GM23338 (cell line): ENCODE measurements around the gene NT5M. TPM values are rescaled to one million over a fixed set of nuclear protein-coding genes. Genes with fewer than 3 reads are reported as not detected.
"Not testable (repeated sequence)": the region's sequence is repeated elsewhere in the genome, so short reads cannot be mapped to it uniquely, and the experiment has no call there.

Experiments
- ATAC-seq: fragments of 200-7000 bp; cut with Tn5 transposase; 3 replicates; pipeline ENCODE4 v1.9.1; 2020
- DNase-seq: peaks from one replicate; pipeline ENCODE4 v3.0.0-alpha.2; 2015; ENCODE audit warnings: low spot score
- H2AFZ ChIP-seq: fragments of 200-600 bp; sonication (generic); 2 replicates; pipeline ENCODE4 v1.8.0; 2016; ENCODE audit warnings: antibody characterized with exemption, mild to moderate bottlenecking, moderate library complexity
- H3F3A ChIP-seq: fragments of 200-600 bp; sonication (generic); replicated peaks from 2 replicates; pipeline ENCODE4 v1.8.0; 2017; ENCODE audit warnings: antibody characterized with exemption, mixed run types, low read depth
- H3K27ac ChIP-seq: fragments of 200-600 bp; sonication (generic); 2 replicates; pipeline ENCODE4 v1.6.1; 2016; ENCODE audit warnings: low read depth
- H3K27me3 ChIP-seq: fragments of 200-600 bp; sonication (generic); 2 replicates; pipeline ENCODE4 v1.8.0; 2016; ENCODE audit warnings: mild to moderate bottlenecking, mixed run types, moderate library complexity; ENCODE audit not compliant: insufficient read depth
- H3K36me3 ChIP-seq: fragments of 200-600 bp; sonication (generic); 2 replicates; pipeline ENCODE4 v1.8.0; 2016; ENCODE audit warnings: mild to moderate bottlenecking; ENCODE audit not compliant: insufficient read depth
- H3K4me1 ChIP-seq: fragments of 200-600 bp; sonication (generic); 2 replicates; pipeline ENCODE4 v1.8.0; 2016; ENCODE audit warnings: mild to moderate bottlenecking, moderate library complexity; ENCODE audit not compliant: insufficient read depth
- H3K4me2 ChIP-seq: fragments of 200-600 bp; sonication (generic); 2 replicates; pipeline ENCODE4 v1.7.1; 2017; ENCODE audit warnings: mixed run types
- H3K4me3 ChIP-seq: fragments of 200-600 bp; sonication (generic); 2 replicates; pipeline ENCODE4 v1.6.1; 2016; ENCODE audit warnings: mixed run types
- H3K79me2 ChIP-seq: fragments of 200-600 bp; sonication (generic); replicated peaks from 2 replicates; pipeline ENCODE4 v1.8.0; 2017; ENCODE audit warnings: mild to moderate bottlenecking; ENCODE audit not compliant: insufficient read depth
- H3K9me2 ChIP-seq: fragments of 200-600 bp; sonication (generic); 2 replicates; pipeline ENCODE4 v1.8.0; 2017; ENCODE audit not compliant: insufficient read depth
- H4K20me1 ChIP-seq: fragments of 200-600 bp; sonication (generic); replicated peaks from 2 replicates; pipeline ENCODE4 v1.8.0; 2017; ENCODE audit warnings: mild to moderate bottlenecking; ENCODE audit not compliant: insufficient read depth
- H3K27ac Mint-ChIP-seq: 2 replicates; pipeline ENCODE4 v1.8.0; 2020; ENCODE audit warnings: inconsistent platforms, mild to moderate bottlenecking, moderate library complexity, mixed read lengths
- H3K27me3 Mint-ChIP-seq: 3 replicates; pipeline ENCODE4 v1.8.0; 2022; ENCODE audit warnings: low read depth, mild to moderate bottlenecking, moderate library complexity, mixed read lengths, inconsistent platforms; ENCODE audit not compliant: insufficient read depth, poor library complexity
- H3K36me3 Mint-ChIP-seq: 3 replicates; pipeline ENCODE4 v1.8.0; 2021; ENCODE audit warnings: low read depth, mild to moderate bottlenecking, inconsistent platforms, moderate library complexity, mixed read lengths
- H3K4me1 Mint-ChIP-seq: 3 replicates; pipeline ENCODE4 v1.8.0; 2020; ENCODE audit warnings: mild to moderate bottlenecking, inconsistent platforms, mixed read lengths
- H3K4me3 Mint-ChIP-seq: 3 replicates; pipeline ENCODE4 v1.8.0; 2021; ENCODE audit warnings: moderate library complexity, mild to moderate bottlenecking, inconsistent platforms, mixed read lengths
- H3K9me3 Mint-ChIP-seq: 3 replicates; pipeline ENCODE4 v1.8.0; 2020; ENCODE audit warnings: moderate library complexity, mild to moderate bottlenecking, inconsistent platforms, mixed read lengths
- ETS1 ChIP-seq: IDR thresholded peaks from 2 replicates; pipeline ENCODE4 v1.6.1; 2016; ENCODE audit warnings: antibody characterized with exemption
- EZH2 ChIP-seq: fragments of 200-600 bp; sonication (generic); IDR thresholded peaks from one replicate; pipeline ENCODE4 v1.8.0; 2017; ENCODE audit warnings: antibody characterized with exemption, mild to moderate bottlenecking, low read depth; ENCODE audit not compliant: unreplicated experiment
- NANOG ChIP-seq: IDR thresholded peaks from 2 replicates; pipeline ENCODE4 v1.6.1; 2016; ENCODE audit warnings: antibody characterized with exemption, borderline replicate concordance
- POLR2AphosphoS5 ChIP-seq: IDR thresholded peaks from 2 replicates; pipeline ENCODE4 v1.6.1; 2016; ENCODE audit warnings: antibody characterized with exemption, low read depth
- STAT1 ChIP-seq: IDR thresholded peaks from one replicate; pipeline ENCODE4 v1.6.1; 2016; ENCODE audit warnings: antibody characterized with exemption; ENCODE audit not compliant: unreplicated experiment
- ZNF114 ChIP-seq: fragments of 250-450 bp; sonication (Bioruptor Pico); IDR thresholded peaks from 2 replicates; pipeline ENCODE4 v1.5.0; 2020; ENCODE audit warnings: mild to moderate bottlenecking, moderate library complexity
- ZNF331 ChIP-seq: fragments of 250-450 bp; sonication (Bioruptor Pico); IDR thresholded peaks from 2 replicates; pipeline ENCODE4 v1.5.0; 2020; ENCODE audit warnings: low read depth, mild to moderate bottlenecking, moderate library complexity
- polyA plus RNA-seq: library from polyadenylated mRNA; unstranded; fragments of >200 nt; fragmentation: Nextera tagmentation; extraction: Ambion mirVana; gene quantifications from 2 replicates; pipeline ENCODE4 v1.2.1, GENCODE V29; 2016
- total RNA-seq: library from RNA; depleted of rRNA; stranded (reverse); fragments of >200 nt; shearing (Covaris generic); gene quantifications from 2 replicates; pipeline ENCODE4 v1.2.3, GENCODE V29; 2014
- TF ChIP-seq, protein P1 (sequence below): IDR thresholded peaks from one replicate; pipeline ENCODE4 v1.6.1; 2018; ENCODE audit warnings: antibody characterized with exemption; ENCODE audit not compliant: unreplicated experiment

Gene NT5M
- total and polyA plus RNA-seq, 2 experiments from 2014 or later = 6.0 to 10.6 TPM

- no peaks in the 10 kb centered on the region for H3K27me3 ChIP-seq
- H3K4me3 ChIP-seq = no peak overlapping the region
- H4K20me1 ChIP-seq = no peaks in the 10 kb centered on the region
- no peak for DNase-seq
- H3K4me1 ChIP-seq = peaks cover 23% of the 10 kb centered on the region
- Mint-ChIP-seq H3K27ac (no peak overlapping the region), H3K4me1 (peaks cover 5% of the 10 kb centered on the region), H3K9me3 (no peaks in the 10 kb centered on the region; the same call in 2 of the 3 replicates), H3K4me3 (no peak overlapping the region), H3K36me3 (no peaks in the 10 kb centered on the region), H3K27me3 (no peaks in the 10 kb centered on the region)
- ATAC-seq = no peak
- H2AFZ ChIP-seq = no peak overlapping the region
- no peaks in the 10 kb centered on the region for H3K36me3 ChIP-seq
- H3F3A ChIP-seq = peaks cover 9% of the 10 kb centered on the region
- H3K79me2 ChIP-seq = no peaks in the 10 kb centered on the region
- no peak overlapping the region for H3K27ac ChIP-seq
- H3K9me2 ChIP-seq = no peaks in the 10 kb centered on the region
- H3K4me2 ChIP-seq = no peak overlapping the region
- TF ChIP-seq, protein P1, sequence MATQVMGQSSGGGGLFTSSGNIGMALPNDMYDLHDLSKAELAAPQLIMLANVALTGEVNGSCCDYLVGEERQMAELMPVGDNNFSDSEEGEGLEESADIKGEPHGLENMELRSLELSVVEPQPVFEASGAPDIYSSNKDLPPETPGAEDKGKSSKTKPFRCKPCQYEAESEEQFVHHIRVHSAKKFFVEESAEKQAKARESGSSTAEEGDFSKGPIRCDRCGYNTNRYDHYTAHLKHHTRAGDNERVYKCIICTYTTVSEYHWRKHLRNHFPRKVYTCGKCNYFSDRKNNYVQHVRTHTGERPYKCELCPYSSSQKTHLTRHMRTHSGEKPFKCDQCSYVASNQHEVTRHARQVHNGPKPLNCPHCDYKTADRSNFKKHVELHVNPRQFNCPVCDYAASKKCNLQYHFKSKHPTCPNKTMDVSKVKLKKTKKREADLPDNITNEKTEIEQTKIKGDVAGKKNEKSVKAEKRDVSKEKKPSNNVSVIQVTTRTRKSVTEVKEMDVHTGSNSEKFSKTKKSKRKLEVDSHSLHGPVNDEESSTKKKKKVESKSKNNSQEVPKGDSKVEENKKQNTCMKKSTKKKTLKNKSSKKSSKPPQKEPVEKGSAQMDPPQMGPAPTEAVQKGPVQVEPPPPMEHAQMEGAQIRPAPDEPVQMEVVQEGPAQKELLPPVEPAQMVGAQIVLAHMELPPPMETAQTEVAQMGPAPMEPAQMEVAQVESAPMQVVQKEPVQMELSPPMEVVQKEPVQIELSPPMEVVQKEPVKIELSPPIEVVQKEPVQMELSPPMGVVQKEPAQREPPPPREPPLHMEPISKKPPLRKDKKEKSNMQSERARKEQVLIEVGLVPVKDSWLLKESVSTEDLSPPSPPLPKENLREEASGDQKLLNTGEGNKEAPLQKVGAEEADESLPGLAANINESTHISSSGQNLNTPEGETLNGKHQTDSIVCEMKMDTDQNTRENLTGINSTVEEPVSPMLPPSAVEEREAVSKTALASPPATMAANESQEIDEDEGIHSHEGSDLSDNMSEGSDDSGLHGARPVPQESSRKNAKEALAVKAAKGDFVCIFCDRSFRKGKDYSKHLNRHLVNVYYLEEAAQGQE = no peak
- TF ChIP-seq POLR2AphosphoS5 (no peak), STAT1 (no peak), ETS1 (no peak), ZNF114 (no peak), ZNF331 (no peak), NANOG (no peak)
Measured at GRCh38 chr17:17298108-17298507, 5.1 kb upstream of the NT5M start.

DNA sequence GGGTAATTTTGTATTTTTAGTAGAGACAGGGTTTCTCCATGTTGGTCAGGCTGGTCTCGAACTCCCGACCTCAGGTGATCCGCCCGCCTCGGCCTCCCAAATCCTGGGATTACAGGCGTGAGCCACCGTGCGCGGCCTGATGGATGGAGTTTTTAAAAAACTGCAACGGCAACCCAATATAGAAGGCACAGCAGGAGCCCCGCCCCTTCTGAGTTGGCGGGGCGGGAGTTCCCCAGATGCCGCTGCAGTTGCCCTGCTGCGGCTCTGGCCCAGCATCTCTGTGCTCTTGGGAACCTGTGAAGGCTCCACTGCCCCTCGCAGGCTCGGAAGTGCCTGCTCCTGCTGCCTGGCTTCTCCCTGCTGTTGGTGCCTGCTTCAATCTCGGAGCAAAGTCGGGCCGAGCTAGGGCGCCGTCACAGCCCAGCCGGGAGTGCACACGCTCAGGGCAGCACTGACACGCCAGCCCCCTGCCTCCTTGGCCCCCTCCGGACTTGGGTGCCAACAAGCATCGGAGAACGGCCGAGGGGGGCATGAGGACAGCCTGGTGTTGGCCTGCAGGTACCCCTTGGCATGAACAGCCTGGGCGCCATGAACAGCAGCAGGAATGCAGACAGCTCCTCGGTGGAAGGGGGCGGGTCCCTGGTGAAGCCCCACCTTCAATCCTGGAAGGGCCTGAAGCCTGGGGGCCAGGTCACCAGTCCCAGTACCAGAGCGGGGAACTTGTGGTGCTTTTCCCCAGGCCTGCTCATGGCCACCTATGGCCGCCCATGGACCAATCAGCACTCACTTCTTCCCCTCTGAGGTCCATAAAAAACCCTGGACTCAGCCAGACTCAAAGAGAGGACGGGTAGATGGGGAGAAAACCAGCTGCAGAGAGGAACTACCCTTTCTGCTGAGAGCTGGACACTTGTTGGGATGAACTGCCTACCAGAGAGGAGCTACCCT lies 2.3 kb upstream of the NT5M start:
- Mint-ChIP-seq H3K9me3 (no peaks in the 10 kb centered on the region), H3K27ac (peak overlapping the region; percentile 56), H3K4me3 (peak overlapping the region; percentile 92), H3K4me1 (peaks cover 23% of the 10 kb centered on the region), H3K27me3 (peaks cover 11% of the 10 kb centered on the region), H3K36me3 (no peaks in the 10 kb centered on the region)
- Histone ChIP-seq H3K27ac (peak overlapping the region; percentile 93), H3K4me2 (peak overlapping the region; percentile 93), H3K4me3 (peak overlapping the region; percentile 94), H2AFZ (peak overlapping the region; percentile 99), H3K9me2 (no peaks in the 10 kb centered on the region), H3K36me3 (no peaks in the 10 kb centered on the region), H3K79me2 (no peaks in the 10 kb centered on the region; the same call in 1 of the 2 replicates), H3K27me3 (peaks cover 12% of the 10 kb centered on the region), H3F3A (peaks cover 9% of the 10 kb centered on the region), H3K4me1 (peaks cover 28% of the 10 kb centered on the region), H4K20me1 (no peaks in the 10 kb centered on the region)
- peak; percentile 97 for DNase-seq
- peak; percentile 88 for ATAC-seq
- TF ChIP-seq POLR2AphosphoS5 (peak; percentile 75), EZH2 (no peak)

GRCh38 chr17:17301659-17302058 lies 1.5 kb upstream of the NT5M start:
- not testable (repeated sequence) for H4K20me1 ChIP-seq, H3K9me3 Mint-ChIP-seq, DNase-seq, H3K9me2 ChIP-seq, ATAC-seq, H3K79me2 ChIP-seq, H3K36me3 Mint-ChIP-seq, H3K27ac Mint-ChIP-seq, H3K36me3 ChIP-seq, H3F3A ChIP-seq
- Mint-ChIP-seq H3K4me1 (peaks cover 23% of the 10 kb centered on the region), H3K4me3 (peak overlapping the region; percentile 92), H3K27me3 (peaks cover 11% of the 10 kb centered on the region)
- peak overlapping the region; percentile 72; the same call in 1 of the 2 replicates for H3K27ac ChIP-seq
- peak overlapping the region; percentile 94 for H3K4me3 ChIP-seq
- H3K4me2 ChIP-seq = peak overlapping the region; percentile 93
- peak overlapping the region; percentile 73 for H2AFZ ChIP-seq
- peaks cover 12% of the 10 kb centered on the region for H3K27me3 ChIP-seq
- peaks cover 23% of the 10 kb centered on the region for H3K4me1 ChIP-seq
